ENCODE data around the gene DIAPH2.

The DIAPH2 gene

GRCh38 chrX:97616883-97617530 lies 932.4 kb downstream of the DIAPH2 start:
- no peak for DNase-seq

- DNase-seq: no peak
These were observed 934.9 kb downstream of the DIAPH2 start for GRCh38 chrX:97619499-97619898.

GRCh38 chrX:97622111-97622510 lies 937.5 kb downstream of the DIAPH2 start:
- DNase-seq: no peak

GRCh38 chrX:97628326-97628725 lies 943.7 kb downstream of the DIAPH2 start:
- DNase-seq: no peak

GRCh38 chrX:97628807-97629596 lies 944.4 kb downstream of the DIAPH2 start:
- DNase-seq: no peak

- no peak for DNase-seq
These were observed 944.9 kb downstream of the DIAPH2 start for GRCh38 chrX:97629597-97629985.

GRCh38 chrX:97633798-97634197 lies 949.2 kb downstream of the DIAPH2 start:
- no peak for DNase-seq

- no peak for DNase-seq
These were observed 952.0 kb downstream of the DIAPH2 start for GRCh38 chrX:97636473-97637140.

- DNase-seq: no peak
These were observed 952.6 kb downstream of the DIAPH2 start for GRCh38 chrX:97637289-97637688.

GRCh38 chrX:97638621-97639020 lies 954.0 kb downstream of the DIAPH2 start:
- no peak for DNase-seq

- DNase-seq: no peak
These were observed 954.9 kb downstream of the DIAPH2 start for GRCh38 chrX:97639526-97639925.

All from hematopoietic multipotent progenitor cell treated with erythropoietin and hydrocortisone succinate and interleukin-3 and kit ligand, for 6 days (in vitro differentiated cells).